Measurements from ENCODE around the gene TST.

TST gene

DNA sequence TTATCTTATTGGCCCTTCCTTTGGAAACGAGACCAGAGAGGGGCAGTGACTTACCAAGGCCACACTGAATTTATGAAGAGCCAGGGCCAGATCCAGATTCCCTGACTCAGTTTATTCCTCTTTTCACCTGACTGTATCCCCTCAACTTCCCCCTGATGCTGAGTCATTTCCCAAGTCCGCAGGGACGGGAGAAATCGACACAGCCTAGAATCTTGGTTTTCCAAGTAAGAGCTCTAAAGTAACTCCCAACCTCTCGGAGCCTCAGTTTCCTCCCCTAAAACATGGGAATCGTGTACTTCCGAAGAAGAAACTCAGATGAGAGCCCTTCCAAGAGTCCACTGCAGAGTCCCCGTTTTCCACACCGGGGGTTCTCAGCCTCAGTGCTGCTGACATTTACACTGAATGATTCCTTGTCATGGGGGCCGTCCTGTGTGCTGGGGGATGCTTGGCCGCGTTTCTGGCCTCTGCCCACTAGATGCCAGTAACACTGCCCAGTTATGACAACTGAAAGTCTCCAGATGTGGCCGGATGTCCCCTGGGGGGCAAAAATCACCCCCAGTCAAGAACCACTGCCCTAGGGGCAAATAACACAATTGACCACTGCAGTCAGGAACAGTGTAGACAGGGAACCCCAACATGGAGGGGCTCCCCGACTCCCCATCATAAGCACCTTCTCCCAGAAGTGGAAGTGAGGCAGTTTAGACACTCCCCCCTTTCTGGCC is 11.5 kb upstream of the TST start:
- no peak for DNase-seq

- DNase-seq = no peak
These were observed 9.7 kb upstream of the TST start for GRCh38 chr22:37028692-37029674.

- no peak for DNase-seq
These were observed 8.3 kb upstream of the TST start for GRCh38 chr22:37027556-37027955.

DNA sequence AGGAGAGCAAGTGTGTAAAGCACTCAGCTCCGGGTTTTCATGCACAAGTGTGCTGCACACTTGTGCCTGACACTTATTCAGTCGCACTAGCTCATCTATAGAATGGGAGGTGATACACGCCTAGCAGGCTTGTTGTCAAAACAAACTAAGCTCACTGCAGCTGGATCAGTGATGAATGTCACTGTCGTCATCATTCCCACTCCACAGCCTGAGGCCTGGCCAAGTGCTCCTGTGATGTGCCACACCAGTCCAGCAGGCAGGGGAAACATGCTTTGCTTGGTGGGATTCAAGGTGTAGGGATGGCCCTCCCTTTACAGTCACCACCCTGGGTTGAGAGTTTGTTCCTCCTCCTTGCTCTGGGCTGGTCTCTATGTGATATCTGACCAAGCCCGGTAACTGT is 7.1 kb upstream of the TST start:
- DNase-seq = no peak

DNA sequence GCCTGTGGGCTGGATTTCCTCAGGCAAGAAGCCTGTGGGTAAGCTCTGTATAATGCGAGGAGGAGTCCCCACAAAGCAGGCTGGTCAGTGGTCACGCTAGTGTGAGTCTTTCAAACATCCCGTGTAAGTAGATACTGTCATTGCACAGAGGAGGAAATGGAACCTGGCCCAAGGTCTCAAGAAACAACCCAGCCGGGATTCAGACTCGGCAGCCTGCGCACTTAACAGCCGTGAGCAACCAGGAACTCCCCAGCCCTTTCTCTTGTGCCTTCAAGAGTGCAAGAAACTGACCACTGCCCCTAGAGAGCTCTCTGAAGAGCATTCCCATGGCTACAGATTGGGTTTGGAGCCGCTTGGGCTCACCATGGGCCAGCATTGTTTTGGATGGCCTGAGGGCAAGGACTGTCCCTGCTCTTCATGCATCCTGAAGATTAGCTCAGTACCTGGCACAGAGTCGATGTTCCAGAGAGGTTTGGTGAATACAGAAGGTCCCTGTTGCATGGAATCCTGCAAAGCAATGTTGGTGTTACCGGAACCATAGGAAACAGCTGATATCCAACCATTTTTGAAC is 6.3 kb upstream of the TST start:
- no peak for DNase-seq

GRCh38 chr22:37024339-37025157 is 5.3 kb upstream of the TST start:
- DNase-seq = no peak

DNA sequence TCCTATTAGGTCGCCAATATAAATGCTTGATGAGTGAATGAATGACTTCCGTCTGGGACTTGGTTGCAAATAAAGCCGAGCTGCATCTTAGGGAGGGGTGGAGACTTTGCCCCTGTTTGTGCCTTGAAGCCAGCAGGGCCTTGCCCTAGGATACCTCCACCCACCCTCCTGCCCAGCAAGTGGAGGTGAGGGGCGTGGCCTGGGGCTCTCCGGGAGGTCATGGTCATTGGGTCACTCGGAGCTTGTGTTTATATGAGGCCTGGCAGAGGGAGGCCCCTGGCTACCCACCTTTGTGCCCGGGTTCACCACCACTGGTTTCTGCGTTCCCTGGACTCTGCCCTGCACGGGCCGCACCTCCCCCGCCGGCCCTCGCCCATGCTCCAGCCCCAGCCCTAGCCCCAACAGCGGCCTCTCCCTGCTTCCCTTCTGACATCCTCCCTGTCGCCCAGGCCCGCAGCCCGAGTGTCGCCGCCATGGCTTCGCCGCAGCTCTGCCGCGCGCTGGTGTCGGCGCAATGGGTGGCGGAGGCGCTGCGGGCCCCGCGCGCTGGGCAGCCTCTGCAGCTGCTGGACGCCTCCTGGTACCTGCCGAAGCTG is 4.6 kb upstream of the TST start:
- no peak for DNase-seq

GRCh38 chr22:37022483-37023337 is 3.5 kb upstream of the TST start:
- no peak for DNase-seq

DNA sequence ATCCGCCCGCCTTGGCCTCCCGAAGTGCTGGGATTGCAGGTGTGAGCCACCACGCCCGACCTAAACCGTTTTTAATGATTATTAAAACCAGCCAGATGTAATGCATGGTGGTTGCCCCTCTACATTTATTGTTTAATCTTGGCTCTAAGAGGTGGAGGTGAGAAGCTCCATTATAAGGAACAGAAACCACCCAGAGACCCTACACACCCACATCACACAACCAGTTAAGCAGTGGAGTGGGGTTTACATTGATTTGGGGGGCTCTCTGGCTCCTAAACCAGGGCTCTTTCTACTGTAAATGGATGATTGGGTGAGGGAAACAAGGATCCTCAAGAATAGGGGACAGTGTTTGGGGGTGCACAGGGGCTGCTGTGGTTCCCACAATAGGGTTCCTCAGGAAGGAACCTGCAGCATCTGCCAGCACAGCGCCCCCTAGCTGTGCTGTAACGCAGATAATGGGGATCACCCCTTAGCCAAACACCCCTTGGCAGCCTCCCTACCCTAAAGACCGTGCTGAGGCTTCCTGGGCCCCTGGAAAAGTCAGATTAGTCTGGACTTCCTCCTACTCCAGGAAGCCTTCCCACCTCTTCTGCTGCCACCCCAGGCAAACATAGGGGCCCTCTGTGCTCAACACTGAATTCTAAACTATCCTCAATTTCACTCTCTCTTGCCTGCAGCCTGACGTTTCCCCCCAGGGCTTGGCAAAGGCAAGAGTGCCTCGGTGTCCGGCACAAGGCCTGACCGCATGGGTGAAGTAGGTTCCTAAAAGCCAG is 2.6 kb upstream of the TST start:
- peak; percentile 67 for DNase-seq

GRCh38 chr22:37021041-37021440 is 1.8 kb upstream of the TST start:
- DNase-seq = no peak

GRCh38 chr22:37020192-37020479 is 889 bp upstream of the TST start:
- no peak for DNase-seq

DNA sequence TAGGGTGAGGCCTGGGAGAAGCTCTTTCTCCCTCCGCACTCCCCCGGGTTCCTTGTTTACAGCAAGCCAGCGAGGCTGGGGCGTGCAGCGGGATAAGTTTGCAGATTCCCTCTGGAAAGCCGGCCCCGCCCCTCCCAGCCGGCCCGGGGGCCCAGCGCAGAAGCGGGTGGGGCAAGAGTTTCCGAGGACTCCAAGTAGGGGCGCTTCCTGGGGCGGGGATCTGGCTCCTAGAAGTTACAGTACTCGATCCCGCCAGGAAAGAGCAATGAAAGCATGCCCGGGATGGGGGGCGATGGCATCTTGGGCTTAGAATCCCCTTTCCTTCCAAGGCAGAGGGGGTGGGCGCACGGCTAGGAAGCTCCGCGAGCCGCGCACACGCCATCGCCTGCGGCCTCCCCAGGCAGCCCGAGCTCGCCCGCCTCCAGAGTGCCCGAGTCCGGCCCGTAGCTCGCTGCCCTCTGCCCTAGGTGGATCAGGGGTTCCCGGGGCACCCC is 385 bp downstream of the TST start:
- DNase-seq = no peak

GRCh38 chr22:37018086-37018814 is 997 bp downstream of the TST start:
- DNase-seq = no peak

DNA sequence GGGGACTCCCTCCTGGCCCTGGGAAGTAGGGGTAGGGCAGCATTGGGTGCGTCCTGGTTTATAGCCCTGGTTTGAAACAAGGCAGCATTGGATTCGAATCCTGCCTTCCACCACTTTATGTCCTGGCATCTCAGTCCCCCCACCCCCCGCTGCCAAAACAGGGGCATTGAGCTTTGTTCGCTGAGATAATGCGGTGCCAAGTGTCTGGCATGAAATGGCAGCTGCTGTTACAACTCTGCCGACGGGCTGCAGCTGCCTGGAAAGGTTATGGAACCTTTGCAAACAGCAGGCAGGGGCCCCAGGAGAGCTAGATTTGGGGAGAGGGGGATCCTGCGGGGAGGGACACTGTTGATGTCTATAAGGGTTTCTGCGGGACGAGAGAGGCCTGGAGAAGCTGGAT is 1.9 kb downstream of the TST start:
- DNase-seq = no peak

- DNase-seq = no peak
These were observed 2.9 kb downstream of the TST start for GRCh38 chr22:37016134-37016910.

- DNase-seq = no peak
These were observed 3.7 kb downstream of the TST start for GRCh38 chr22:37015587-37015878.

- DNase-seq = no peak
These were observed 4.2 kb downstream of the TST start for GRCh38 chr22:37014835-37015586.

DNA sequence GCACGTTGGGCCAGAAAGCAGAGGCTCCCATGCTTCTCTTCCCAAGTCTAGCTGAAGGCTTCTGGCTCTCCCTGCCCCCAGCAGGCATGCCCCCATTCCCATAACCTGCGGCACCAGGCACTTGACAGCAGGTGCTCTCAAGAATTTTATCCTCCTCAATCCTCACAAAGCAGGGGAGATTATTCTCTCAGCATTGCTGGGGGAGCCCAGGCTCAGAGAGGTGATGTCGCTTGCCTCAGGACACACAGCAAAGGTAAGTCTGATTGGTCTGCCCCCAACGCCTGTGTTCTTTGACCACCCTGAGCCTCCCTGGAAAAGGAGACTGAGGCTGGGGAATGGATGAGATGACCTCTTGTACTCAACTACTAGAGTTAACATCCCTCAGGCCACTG is 4.8 kb downstream of the TST start:
- no peak for DNase-seq

DNA sequence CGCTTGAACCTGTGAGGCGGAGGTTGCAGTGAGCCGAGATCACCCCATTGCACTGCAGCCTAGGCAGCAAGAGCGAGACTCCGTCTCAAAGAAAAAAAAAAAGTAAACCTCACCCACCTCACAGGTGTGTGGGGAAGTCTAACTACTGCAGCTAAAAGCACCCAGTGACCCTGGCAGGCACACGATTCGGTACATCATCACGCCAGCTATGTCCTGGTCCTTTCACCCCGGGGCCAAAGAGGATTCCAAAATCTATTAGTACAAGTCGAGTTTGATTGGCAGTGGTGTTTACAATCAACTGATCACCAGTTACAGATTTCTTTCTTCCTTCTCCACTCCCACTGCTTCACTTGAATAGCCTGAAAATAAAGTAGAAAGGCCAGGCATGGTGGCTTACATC is 6.3 kb downstream of the TST start:
- DNase-seq = no peak

Measured in activated CD4-positive, CD25-positive, alpha-beta regulatory T cell treated with anti-CD3 and anti-CD28 coated beads, Interleukin-2, amount 50 U/mL, for 72 hours (primary cell).